Measurements from ENCODE around the gene MPP4.

- TF ChIP-seq CTCF (IDR thresholded peaks at IDR 0.05; ENCODE audit: poor library complexity, severe bottlenecking) (no peak), EP300 (conservative IDR thresholded peaks at IDR 0.05; ENCODE audit: poor library complexity, severe bottlenecking) (no peak), SMC3 (conservative IDR thresholded peaks at IDR 0.05; ENCODE audit: poor library complexity) (no peak), EZH2 (IDR thresholded peaks at IDR 0.05; ENCODE audit: borderline replicate concordance, insufficient read depth, low read length, poor library complexity, severe bottlenecking) (no peak), TAF1 (IDR thresholded peaks at IDR 0.05; ENCODE audit: low read depth) (no peak), MXI1 (conservative IDR thresholded peaks at IDR 0.05; ENCODE audit: poor library complexity, severe bottlenecking) (no peak), POLR2AphosphoS5 (IDR thresholded peaks at IDR 0.05) (no peak), RAD21 (conservative IDR thresholded peaks at IDR 0.05) (no peak), REST (IDR thresholded peaks at IDR 0.05; ENCODE audit: borderline replicate concordance) (no peak)
These were observed 90.9 kb downstream of the MPP4 start for GRCh38 chr2:201607568-201607967.
